Measurements from ENCODE around the gene EVI5L.

- TF ChIP-seq CTCF (IDR thresholded peaks at IDR 0.05; ENCODE audit: low read depth, low read length, poor library complexity, severe bottlenecking): no peak
- TF ChIP-seq EZH2phosphoT487 (IDR thresholded peaks at IDR 0.05; ENCODE audit: borderline replicate concordance, low read length): no peak
Measured at GRCh38 chr19:7818806-7819205, 11.2 kb upstream of the EVI5L start.
